HCT116 (cell line): ENCODE results near the gene PEX6. TPM values are rescaled to one million over a fixed set of nuclear protein-coding genes. Genes with fewer than 3 reads are reported as not detected.
A peak's percentile ranks its signal among the peaks of the same experiment; 100 is the strongest.

Experiments used
- ATAC-seq: fragments of 200-7000 bp; cut with Tn5 transposase; 2 replicates; pipeline ENCODE4 v1.9.1; 2020; ENCODE audit warnings: mild to moderate bottlenecking, moderate library complexity
- BruUV-seq: library from RNA; stranded (reverse); fragments of 400-500 nt; replicated peaks from 2 replicates; lab custom pipeline; 2021; lab: Mats Ljungman, UMichigan
- CTCF ChIA-PET: fragments of 300-600 bp; sonication (Branson Sonifier 250); formaldehyde crosslinking; loops from one replicate; lab custom pipeline; 2021; ENCODE audit warnings: antibody characterized with exemption; lab: Charles Lee
- POLR2A ChIA-PET: fragments of 300-600, 350-600 bp; sonication (Branson Sonifier 250); formaldehyde crosslinking; loops from one replicate; lab custom pipeline; 2021; ENCODE audit warnings: antibody characterized with exemption; lab: Charles Lee
- RAD21 ChIA-PET, 2 experiments: fragments of 300-600 bp; sonication (Branson Sonifier 250); formaldehyde crosslinking; loops; one replicate each; lab custom pipeline; 2023; ENCODE audit warnings: low total read pairs in 2 of 2; ENCODE audit not compliant: uncharacterized antibody in 2 of 2, unreplicated experiment in 2 of 2, low non-redundant PET in 1 of 2; lab: Charles Lee
- DNase-seq: peaks from one replicate; pipeline ENCODE4 v3.0.0-alpha.2; 2010; ENCODE audit warnings: low read depth, low spot score
- H2AFZ ChIP-seq: fragments of 200-600 bp; shearing (Covaris generic), sonication (generic); 2 replicates; pipeline ENCODE4 v1.6.1; 2017; ENCODE audit warnings: low read depth, mixed run types, mixed read lengths, antibody characterized with exemption, low read length; ENCODE audit not compliant: poor library complexity, severe bottlenecking
- H3K27ac ChIP-seq: 2 replicates; pipeline ENCODE4 v1.5.1; 2012; ENCODE audit warnings: low read depth, low read length
- H3K27me3 ChIP-seq: fragments of 200-600 bp; sonication (generic); 2 replicates; pipeline ENCODE4 v1.6.1; 2016; ENCODE audit warnings: mixed run types, low read length, mixed read lengths; ENCODE audit not compliant: insufficient read depth
- H3K36me3 ChIP-seq, 2 experiments: fragments of 200-500 bp in 1 of 2; fragments of 200-600 bp in 1 of 2; sonication (Bioruptor generic) in 1 of 2; sonication (generic) in 1 of 2; 2 replicates each; pipeline versions ENCODE4 v1.5.1 to v1.6.1; 2014 to 2016; ENCODE audit warnings: low read length in 2 of 2, inconsistent platforms in 1 of 2, mixed read lengths in 1 of 2, mixed run types in 1 of 2; ENCODE audit not compliant: insufficient read depth in 2 of 2, control insufficient read depth in 1 of 2
- H3K4me1 ChIP-seq, 2 experiments: fragments of 200-600 bp in 1 of 2; sonication (generic) in 1 of 2; 2 replicates each; pipeline versions ENCODE4 v1.5.1 to v1.6.1; 2012 to 2017; ENCODE audit warnings: low read length in 2 of 2, inconsistent platforms in 1 of 2, mild to moderate bottlenecking in 1 of 2, mixed read lengths in 1 of 2, mixed run types in 1 of 2, moderate library complexity in 1 of 2; ENCODE audit not compliant: insufficient read depth in 2 of 2, control insufficient read depth in 1 of 2
- H3K4me2 ChIP-seq: fragments of 200-600 bp; sonication (generic); 2 replicates; pipeline ENCODE4 v1.6.1; 2017; ENCODE audit warnings: mixed run types, low read length, mixed read lengths
- H3K4me3 ChIP-seq, 2 experiments: fragments of 200-600 bp in 1 of 2; sonication (generic) in 1 of 2; replicated peaks in 1 of 2; 2 replicates each; pipeline ENCODE4 v1.5.1; 2011 to 2016; ENCODE audit warnings: low read length in 2 of 2, control low read depth in 1 of 2, low read depth in 1 of 2, mild to moderate bottlenecking in 1 of 2, mixed read lengths in 1 of 2, mixed run types in 1 of 2
- H3K79me2 ChIP-seq: fragments of 200-600 bp; sonication (generic); 2 replicates; pipeline ENCODE4 v1.6.1; 2017; ENCODE audit warnings: mild to moderate bottlenecking, mixed run types, low read length, moderate library complexity, mixed read lengths; ENCODE audit not compliant: insufficient read depth
- H3K9ac ChIP-seq: fragments of 200-600 bp; sonication (generic); 2 replicates; pipeline ENCODE4 v1.6.1; 2016; ENCODE audit warnings: low read length, mixed read lengths
- H3K9me2 ChIP-seq: fragments of 200-600 bp; sonication (generic), shearing (Covaris generic); 2 replicates; pipeline ENCODE4 v1.6.1; 2017; ENCODE audit warnings: mixed run types, mild to moderate bottlenecking, moderate library complexity; ENCODE audit not compliant: insufficient read depth
- H3K9me3 ChIP-seq, 2 experiments: fragments of 200-500 bp in 1 of 2; fragments of 200-600 bp in 1 of 2; sonication (Bioruptor generic) in 1 of 2; sonication (generic) in 1 of 2; 2 replicates each; pipeline ENCODE4 v1.6.1; 2014 to 2017; ENCODE audit warnings: low read length in 2 of 2, mixed read lengths in 2 of 2, inconsistent platforms in 1 of 2, low read depth in 1 of 2, mild to moderate bottlenecking in 1 of 2, mixed run types in 1 of 2, moderate library complexity in 1 of 2; ENCODE audit not compliant: control insufficient read depth in 1 of 2, insufficient read depth in 1 of 2
- H4K20me1 ChIP-seq: fragments of 200-600 bp; sonication (generic), shearing (Covaris generic); 2 replicates; pipeline ENCODE4 v1.6.1; 2017; ENCODE audit warnings: mixed run types, mild to moderate bottlenecking, moderate library complexity; ENCODE audit not compliant: insufficient read depth
- ELF1 ChIP-seq: IDR thresholded peaks from 2 replicates; pipeline ENCODE4 v1.6.1; 2012; ENCODE audit warnings: low read depth, borderline replicate concordance
- FOSL1 ChIP-seq: IDR thresholded peaks from 2 replicates; pipeline ENCODE4 v1.6.1; 2012; ENCODE audit warnings: low read depth
- POLR2A ChIP-seq: IDR thresholded peaks from 2 replicates; pipeline ENCODE4 v1.7.0; 2011; ENCODE audit warnings: borderline replicate concordance; ENCODE audit not compliant: insufficient read depth, insufficient read length; ENCODE audit errors: extremely low read depth
- RAD21 ChIP-seq: IDR thresholded peaks from 2 replicates; pipeline ENCODE4 v1.6.1; 2012; ENCODE audit warnings: low read depth, mild to moderate bottlenecking
- SP1 ChIP-seq: IDR thresholded peaks from 2 replicates; pipeline ENCODE4 v1.6.1; 2012; ENCODE audit warnings: low read depth
- SRF ChIP-seq: IDR thresholded peaks from 2 replicates; pipeline ENCODE4 v1.6.1; 2012; ENCODE audit warnings: low read depth
- TCF7L2 ChIP-seq: IDR thresholded peaks from 2 replicates; pipeline ENCODE4 v1.7.0; 2011; ENCODE audit warnings: borderline replicate concordance, inconsistent platforms; ENCODE audit not compliant: insufficient read depth, insufficient read length; ENCODE audit errors: extremely low read depth
- YY1 ChIP-seq: IDR thresholded peaks from 2 replicates; pipeline ENCODE4 v1.6.1; 2011; ENCODE audit warnings: low read length, low read depth, moderate library complexity, mild to moderate bottlenecking; ENCODE audit not compliant: insufficient replicate concordance; ENCODE audit errors: extremely low read depth
- ZBTB33 ChIP-seq: IDR thresholded peaks from 2 replicates; pipeline ENCODE4 v1.6.1; 2011; ENCODE audit warnings: mild to moderate bottlenecking, low read length, moderate library complexity; ENCODE audit not compliant: insufficient replicate concordance; ENCODE audit errors: extremely low read depth
- ZNF274 ChIP-seq: fragments of 200-500 bp; sonication (Bioruptor generic); IDR thresholded peaks from 2 replicates; pipeline ENCODE4 v1.6.1; 2014; ENCODE audit warnings: mild to moderate bottlenecking, low read depth, low read length, inconsistent platforms
- intact Hi-C: fragments of 100-400 bp; cut with micrococcal nuclease; formaldehyde crosslinking; loops from 2 replicates; pipeline ENCODE4 v1.10.0; 2022
- total RNA-seq: library from RNA; stranded (reverse); gene quantifications from one replicate; pipeline ENCODE4 v1.2.1, GENCODE V29; 2021; ENCODE audit not compliant: unreplicated experiment
- TF ChIP-seq, protein P1 (sequence below): IDR thresholded peaks from 2 replicates; pipeline ENCODE4 v1.6.1; 2012
- TF ChIP-seq, protein P2 (sequence below): IDR thresholded peaks from 2 replicates; pipeline ENCODE4 v1.6.1; 2012

Gene PEX6
- total RNA-seq, 1 experiment from 2014 or later = 21.4 TPM

- Histone ChIP-seq H3K4me3 (no peak overlapping the region), H3K4me2 (no peak overlapping the region), H3K9me2 (no peaks in the 10 kb centered on the region), H4K20me1 (no peaks in the 10 kb centered on the region), H3K9me3 (no peaks in the 10 kb centered on the region), H3K27ac (no peak overlapping the region), H3K4me1 (peaks cover 10 to 31% of the 10 kb centered on the region in 2 experiments; a peak in 3 of 4 replicates), H3K9ac (no peak overlapping the region), H3K27me3 (no peaks in the 10 kb centered on the region), H3K79me2 (peaks cover 51% of the 10 kb centered on the region), H2AFZ (no peak overlapping the region), H3K36me3 (peaks cover 10 to 12% of the 10 kb centered on the region in 2 experiments)
- no peak for TF ChIP-seq YY1
- no peak for TF ChIP-seq FOSL1
- CTCF ChIA-PET = no interaction called here
- intact Hi-C loops = no loop called here
- DNase-seq (no peak), ATAC-seq (no peak)
- POLR2A ChIA-PET = interaction anchor here (0.7 to 1.2 kb wide), 2 partner anchors 33 to 133 kb away, joined by 3 read pairs; partner anchors contain the start of gene PPP2R5D
- BruUV-seq = no TSS peak
- RAD21 ChIA-PET = no interaction called here
Measured at GRCh38 chr6:43016943-43017334, 38.0 kb upstream of the PEX6 start.

DNA sequence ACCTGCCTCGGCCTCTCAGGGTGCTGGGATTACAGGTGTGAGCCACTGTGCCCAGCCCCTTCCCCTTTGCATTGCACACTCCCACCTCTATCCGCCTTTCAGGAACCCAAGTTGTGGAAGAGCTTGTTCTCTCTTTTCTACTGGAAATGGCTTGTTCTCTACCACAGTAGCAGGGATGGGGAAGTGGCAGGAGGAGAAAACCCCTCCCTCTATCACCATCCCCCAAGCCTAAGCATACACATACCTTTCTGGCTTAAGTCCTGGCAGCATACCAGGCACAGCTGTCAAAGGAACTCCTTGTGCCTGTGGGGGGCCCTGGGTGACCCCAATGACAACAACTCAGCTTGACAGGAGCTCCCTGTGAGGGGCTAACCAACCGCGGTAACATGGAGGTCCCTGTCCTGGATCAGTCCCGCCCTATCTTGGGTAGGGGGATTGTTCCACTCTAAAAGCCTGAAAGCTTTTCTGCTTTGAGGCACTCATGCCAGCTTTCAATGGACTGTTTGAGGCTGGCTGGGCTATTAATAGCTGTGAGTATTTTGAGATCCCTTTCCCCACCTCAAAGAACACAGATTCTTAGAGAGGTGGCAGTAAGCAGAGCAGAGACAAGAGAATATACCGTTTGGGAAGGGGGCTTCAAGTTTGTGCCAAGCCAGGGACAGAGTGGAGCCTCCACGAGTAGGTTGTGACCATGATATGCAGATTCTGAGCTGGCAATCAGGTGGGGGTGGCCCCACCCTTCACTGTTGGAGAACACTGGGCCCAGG, 37.4 kb upstream of the PEX6 start:
- Histone ChIP-seq H3K27ac (no peak overlapping the region), H3K27me3 (no peaks in the 10 kb centered on the region), H4K20me1 (no peaks in the 10 kb centered on the region), H3K79me2 (peaks cover 50% of the 10 kb centered on the region), H3K9ac (no peak overlapping the region), H3K9me3 (no peaks in the 10 kb centered on the region), H3K9me2 (no peaks in the 10 kb centered on the region), H3K36me3 (peaks cover 16 to 17% of the 10 kb centered on the region in 2 experiments), H3K4me1 (peaks cover 10 to 31% of the 10 kb centered on the region in 2 experiments; a peak in 3 of 4 replicates), H3K4me3 (no peak overlapping the region), H2AFZ (no peak overlapping the region), H3K4me2 (no peak overlapping the region)
- RAD21 ChIA-PET = no interaction called here
- intact Hi-C loops = no loop called here
- CTCF ChIA-PET = no interaction called here
- ATAC-seq = no peak
- BruUV-seq = TSS peak; percentile 3
- POLR2A ChIA-PET = interaction anchor here (0.7 to 1.2 kb wide), 2 partner anchors 32 to 134 kb away, joined by 3 read pairs; partner anchors contain the start of gene PPP2R5D
- DNase-seq = no peak
- TF ChIP-seq ELF1 = no peak
- TF ChIP-seq POLR2A = no peak
- no peak for TF ChIP-seq RAD21
- TF ChIP-seq, protein P1, sequence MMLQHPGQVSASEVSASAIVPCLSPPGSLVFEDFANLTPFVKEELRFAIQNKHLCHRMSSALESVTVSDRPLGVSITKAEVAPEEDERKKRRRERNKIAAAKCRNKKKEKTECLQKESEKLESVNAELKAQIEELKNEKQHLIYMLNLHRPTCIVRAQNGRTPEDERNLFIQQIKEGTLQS = no peak
- TF ChIP-seq, protein P2, sequence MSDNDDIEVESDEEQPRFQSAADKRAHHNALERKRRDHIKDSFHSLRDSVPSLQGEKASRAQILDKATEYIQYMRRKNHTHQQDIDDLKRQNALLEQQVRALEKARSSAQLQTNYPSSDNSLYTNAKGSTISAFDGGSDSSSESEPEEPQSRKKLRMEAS = no peak
- TF ChIP-seq ZBTB33 = no peak
- no peak for TF ChIP-seq FOSL1
- no peak for TF ChIP-seq YY1
- TF ChIP-seq ZNF274 = no peak
- TF ChIP-seq SP1 = no peak
- TF ChIP-seq TCF7L2 = no peak
- TF ChIP-seq SRF = no peak
